Muscle of leg (tissue), 11 donors: ENCODE results near the gene ZFAND3. TPM values are rescaled to one million over a fixed set of nuclear protein-coding genes. Genes with fewer than 3 reads are reported as not detected.

Experiments used
- DNase-seq: peaks from one replicate; pipeline ENCODE4 v3.0.0; 2013
- H3K27ac ChIP-seq: one replicate; pipeline ENCODE4 v1.5.1; 2013; ENCODE audit warnings: mild to moderate bottlenecking, low read length, control low read depth
- H3K27me3 ChIP-seq: one replicate; pipeline ENCODE4 v1.6.1; 2013; ENCODE audit warnings: low read length; ENCODE audit not compliant: control insufficient read depth, insufficient read depth
- H3K36me3 ChIP-seq: one replicate; pipeline ENCODE4 v1.6.1; 2013; ENCODE audit warnings: low read length; ENCODE audit not compliant: control insufficient read depth, insufficient read depth
- H3K4me1 ChIP-seq: one replicate; pipeline ENCODE4 v1.6.1; 2013; ENCODE audit warnings: low read length; ENCODE audit not compliant: control insufficient read depth, insufficient read depth
- H3K4me3 ChIP-seq: one replicate; pipeline ENCODE4 v1.5.1; 2013; ENCODE audit warnings: low read length, control low read depth
- H3K9me3 ChIP-seq: replicated peaks from 2 replicates; pipeline ENCODE4 v1.6.1; 2013; ENCODE audit warnings: low read depth, low read length; ENCODE audit not compliant: control insufficient read depth
- WGBS: methylation state at CpG from one replicate; pipeline ENCODE4 v1.1.5; 2013; ENCODE audit warnings: missing lambda C conversion rate; ENCODE audit not compliant: insufficient coverage; 5-methylcytosine and 5-hydroxymethylcytosine counted together
- polyA plus RNA-seq, 8 donors: library from polyadenylated mRNA; unstranded; fragments of 120-200 nt; gene quantifications; one replicate each; pipeline versions ENCODE4 v1.2.1 to v1.2.3, GENCODE V29; 2013; ENCODE audit warnings: inconsistent platforms in 1 of 8, low replicate concordance in 1 of 8; ENCODE audit not compliant: insufficient read length in 8 of 8, insufficient read depth in 1 of 8
- total RNA-seq: library from RNA; stranded (reverse); fragments of 120-200 nt; gene quantifications from one replicate; pipeline ENCODE4 v1.2.4, GENCODE V29; 2013

The ZFAND3 gene
- total and polyA plus RNA-seq, 9 donors = 13.8 to 92.1 (median 83.8) TPM

DNA sequence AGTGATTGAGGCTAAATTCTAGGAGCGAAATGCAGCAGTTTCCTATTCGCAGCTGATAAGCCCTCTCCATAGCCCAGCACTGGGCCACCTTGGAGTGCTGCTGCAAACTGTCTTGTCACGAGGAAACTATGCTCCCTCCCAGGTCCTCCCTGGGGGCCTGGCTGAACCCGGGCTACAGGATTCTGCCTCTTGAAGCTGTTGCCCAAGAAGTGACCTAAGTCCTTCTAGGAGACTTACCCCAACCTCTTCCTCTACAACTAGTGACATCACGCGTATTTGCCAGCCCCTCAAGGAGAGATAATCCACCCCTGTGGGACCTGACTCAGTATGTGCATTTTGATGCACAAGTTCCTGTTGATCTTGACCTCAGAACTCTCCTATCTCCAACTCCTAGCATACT lies 26.5 kb upstream of the ZFAND3 start:
- Histone ChIP-seq H3K9me3 (no peaks in the 10 kb centered on the region), H3K4me3 (no peak overlapping the region), H3K27ac (no peak overlapping the region), H3K36me3 (no peaks in the 10 kb centered on the region), H3K27me3 (no peaks in the 10 kb centered on the region), H3K4me1 (peaks cover 11% of the 10 kb centered on the region)
- WGBS = 78% methylated on average over 5 of the region's 6 CpGs
- no peak for DNase-seq

DNA sequence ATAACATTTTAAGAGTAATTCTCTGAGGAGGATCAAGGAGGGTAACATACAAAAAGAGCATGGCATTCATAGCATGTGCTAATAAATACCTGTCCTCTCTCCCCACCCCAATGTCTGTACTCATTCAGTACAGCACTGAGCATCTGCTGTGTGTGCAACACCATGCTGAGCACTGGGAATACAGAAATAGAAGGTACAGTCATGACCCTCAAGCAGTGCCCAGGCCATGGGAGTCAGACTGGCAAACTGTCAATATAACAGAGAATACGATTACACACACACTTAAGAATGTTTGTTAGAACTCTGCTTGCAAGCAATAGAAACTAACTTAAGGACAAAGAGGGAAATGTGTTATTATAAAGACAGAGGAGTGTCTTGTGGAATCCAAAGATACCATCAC lies 24.7 kb upstream of the ZFAND3 start:
- H3K4me1 ChIP-seq = peaks cover 11% of the 10 kb centered on the region

DNA sequence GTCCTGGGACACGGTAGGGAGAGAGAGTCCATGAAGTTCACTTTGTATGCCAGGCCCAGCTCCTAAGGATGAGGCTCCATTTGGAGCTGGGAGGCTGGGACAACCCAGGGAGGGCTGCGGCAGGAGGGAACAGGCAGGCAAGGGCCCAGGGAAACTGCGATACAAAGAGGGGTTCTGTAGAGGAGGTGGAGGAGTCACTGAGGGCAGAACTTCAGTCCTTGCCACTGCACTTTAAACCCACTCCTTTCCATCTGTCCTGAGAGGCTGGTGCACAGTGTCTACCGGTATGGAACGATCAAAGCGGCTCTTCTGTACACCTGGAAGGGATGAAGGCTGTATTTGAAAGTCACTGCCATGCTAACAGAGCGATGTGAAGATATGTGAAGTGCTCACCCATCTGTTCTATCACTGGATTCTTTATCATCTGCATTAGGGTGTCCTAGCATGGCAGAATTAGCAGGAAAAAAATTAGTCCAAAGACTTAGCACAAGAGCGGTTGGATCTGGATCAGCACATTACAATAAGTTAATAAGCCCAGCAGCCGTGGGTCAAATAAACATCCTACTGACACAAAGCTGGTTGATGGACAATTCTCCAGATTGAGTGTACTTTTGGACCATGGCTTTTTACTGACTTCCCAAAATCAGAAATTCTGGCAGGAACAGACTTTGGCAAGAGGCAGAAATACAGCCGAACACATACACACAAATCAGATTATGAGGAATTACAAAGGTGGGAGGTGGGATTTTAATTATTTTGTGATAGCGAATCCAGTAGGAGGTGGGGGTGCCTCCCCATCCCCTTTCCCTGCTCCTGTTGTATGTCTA lies 20.9 kb upstream of the ZFAND3 start:
- no peaks in the 10 kb centered on the region for H3K4me1 ChIP-seq
- no peak for DNase-seq
- no peaks in the 10 kb centered on the region for H3K9me3 ChIP-seq
- 76% methylated on average over 3 of the region's 11 CpGs for WGBS
- H3K4me3 ChIP-seq = no peak overlapping the region
- H3K27ac ChIP-seq = no peak overlapping the region
- no peaks in the 10 kb centered on the region for H3K27me3 ChIP-seq
- no peaks in the 10 kb centered on the region for H3K36me3 ChIP-seq

More for the DNA sequence above, 24.7 kb upstream of the ZFAND3 start:
- DNase-seq = no peak
- WGBS = no CpG with 5 or more reads among the region's 1 CpG
- Histone ChIP-seq H3K4me3 (no peak overlapping the region), H3K36me3 (no peaks in the 10 kb centered on the region), H3K27me3 (no peaks in the 10 kb centered on the region), H3K9me3 (no peaks in the 10 kb centered on the region), H3K27ac (no peak overlapping the region)

DNA sequence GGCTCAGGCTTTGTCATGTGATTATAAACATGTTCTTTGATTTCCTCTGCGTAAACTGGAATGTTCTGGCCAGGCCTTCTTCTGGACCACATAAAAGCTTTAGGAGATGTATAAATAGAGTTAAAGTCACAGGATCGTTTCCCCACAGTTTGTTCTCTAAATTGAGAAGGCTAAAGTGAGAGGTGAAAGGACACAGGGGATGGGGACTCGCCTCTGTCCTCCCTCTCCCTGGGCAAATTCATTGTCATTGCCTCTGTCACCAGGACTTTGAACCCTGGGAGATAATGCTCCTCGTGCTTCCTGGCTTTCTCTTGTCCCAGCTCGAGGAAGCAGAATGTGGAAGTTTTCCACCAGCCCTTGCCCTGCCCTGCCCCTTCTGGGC lies 20.3 kb upstream of the ZFAND3 start:
- H3K4me1 ChIP-seq = no peaks in the 10 kb centered on the region
- DNase-seq = no peak
- WGBS = 49% methylated on average over 2 of the region's 5 CpGs
- no peaks in the 10 kb centered on the region for H3K36me3 ChIP-seq
- H3K9me3 ChIP-seq = no peaks in the 10 kb centered on the region
- no peak overlapping the region for H3K27ac ChIP-seq
- H3K27me3 ChIP-seq = no peaks in the 10 kb centered on the region
- no peak overlapping the region for H3K4me3 ChIP-seq

DNA sequence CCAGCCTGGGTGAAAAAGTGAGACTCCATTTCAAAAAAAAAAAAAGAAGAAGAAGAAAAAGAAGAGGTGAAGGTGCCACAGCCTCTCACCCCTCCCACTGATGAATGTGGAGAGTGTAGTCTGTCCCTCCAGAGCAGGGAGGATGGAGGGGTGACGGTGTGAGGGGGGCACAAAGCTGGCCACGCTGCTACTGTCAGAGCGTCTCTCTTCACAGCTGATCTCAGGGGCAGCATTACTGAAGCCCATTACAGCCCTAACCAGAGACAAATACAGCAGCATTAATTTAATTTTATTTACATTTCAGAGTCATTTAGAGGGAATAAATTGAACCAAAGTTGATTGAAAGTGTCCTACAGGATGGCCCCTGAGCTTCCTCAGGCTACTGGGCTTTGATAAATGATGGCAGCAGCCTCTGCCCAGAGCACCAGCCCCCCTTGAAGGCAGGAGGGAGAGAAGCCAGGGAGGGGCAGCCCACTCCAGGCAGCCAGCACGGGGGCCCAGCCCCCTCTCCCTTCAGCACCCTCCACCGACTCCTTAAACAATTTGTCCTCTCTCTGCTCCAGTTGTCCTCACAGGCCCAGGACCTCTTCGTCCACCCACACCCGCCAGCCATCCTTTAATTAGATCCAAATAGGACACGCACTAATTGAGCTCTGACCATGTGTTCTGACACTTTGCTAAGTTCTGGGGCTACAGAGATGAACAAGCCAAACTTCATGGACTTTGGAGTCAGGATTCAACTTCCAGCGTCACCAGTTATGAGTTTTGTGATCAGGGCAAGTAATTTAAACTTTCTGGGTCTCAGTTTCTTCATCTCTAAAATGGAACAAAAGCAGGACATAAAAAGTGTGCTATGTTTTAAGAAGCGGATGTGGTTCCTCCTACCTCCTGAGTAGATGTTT lies 18.6 kb upstream of the ZFAND3 start:
- H3K4me3 ChIP-seq = no peak overlapping the region
- no peak for DNase-seq
- no peaks in the 10 kb centered on the region for H3K36me3 ChIP-seq
- no peaks in the 10 kb centered on the region for H3K9me3 ChIP-seq
- no peaks in the 10 kb centered on the region for H3K27me3 ChIP-seq
- 41% methylated on average over 5 of the region's 10 CpGs for WGBS
- H3K27ac ChIP-seq = no peak overlapping the region
- no peaks in the 10 kb centered on the region for H3K4me1 ChIP-seq

DNA sequence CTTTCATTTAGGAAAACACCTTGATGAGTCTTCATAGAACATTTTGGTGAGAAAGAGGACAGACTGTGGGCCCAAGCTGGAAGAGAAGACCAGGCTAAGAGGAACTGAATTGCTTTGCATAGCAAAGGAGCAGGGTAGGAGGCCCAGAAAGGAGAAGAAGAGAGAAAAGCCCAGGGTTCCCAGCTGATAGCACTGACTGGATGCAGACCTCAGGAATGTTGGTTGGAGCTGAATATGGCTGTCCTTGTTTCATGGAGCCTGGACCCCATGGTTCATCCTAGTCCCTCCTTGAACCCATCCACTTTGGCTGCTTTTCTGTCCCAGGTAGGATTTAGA lies 18.0 kb upstream of the ZFAND3 start:
- Histone ChIP-seq H3K4me1 (no peaks in the 10 kb centered on the region), H3K4me3 (no peak overlapping the region), H3K9me3 (no peaks in the 10 kb centered on the region), H3K27ac (no peak overlapping the region), H3K36me3 (no peaks in the 10 kb centered on the region), H3K27me3 (no peaks in the 10 kb centered on the region)
- no peak for DNase-seq

DNA sequence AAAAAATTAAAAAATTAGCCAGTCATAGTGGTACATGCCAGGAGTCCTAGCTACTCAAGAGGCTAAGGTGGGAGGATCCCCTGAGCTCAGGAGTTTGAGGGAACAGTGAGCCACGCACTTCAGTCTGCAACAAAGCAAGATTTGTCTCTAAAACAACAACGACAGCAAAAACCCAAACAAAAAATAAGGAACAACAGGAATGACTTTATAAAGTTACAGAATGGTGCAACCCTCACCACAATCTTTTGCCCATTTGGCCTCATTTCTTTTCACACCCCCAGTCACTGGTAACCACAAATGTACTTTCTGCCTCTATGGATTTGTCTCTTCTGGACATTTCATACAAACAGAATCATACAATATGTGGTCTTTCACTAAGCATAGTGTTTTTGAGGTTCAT lies 16.7 kb upstream of the ZFAND3 start:
- WGBS = no CpG with 5 or more reads among the region's 2 CpGs
- H3K4me3 ChIP-seq = no peak overlapping the region
- H3K36me3 ChIP-seq = no peaks in the 10 kb centered on the region
- H3K4me1 ChIP-seq = peaks cover 5% of the 10 kb centered on the region
- peaks cover 2% of the 10 kb centered on the region for H3K27me3 ChIP-seq
- DNase-seq = no peak
- H3K27ac ChIP-seq = no peak overlapping the region
- no peaks in the 10 kb centered on the region for H3K9me3 ChIP-seq

DNA sequence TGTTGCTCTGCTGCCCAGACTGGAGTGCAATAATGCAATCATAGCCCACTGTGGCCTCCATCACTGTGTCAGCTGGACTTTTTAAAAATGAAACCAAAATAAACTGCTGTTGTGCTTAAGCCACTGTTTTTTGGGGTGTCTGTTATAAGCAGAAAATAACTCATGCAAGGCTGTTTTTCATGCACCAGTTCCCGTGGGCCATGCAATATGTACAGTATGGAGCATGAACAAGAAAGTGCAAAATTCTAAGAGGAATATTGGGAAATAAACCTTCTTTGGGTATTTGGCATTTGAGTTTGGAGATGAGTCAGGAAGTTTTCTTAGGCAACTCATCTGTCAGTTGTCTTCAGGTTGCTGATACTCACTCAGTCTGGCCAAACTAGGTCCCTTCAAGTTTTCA lies 14.9 kb upstream of the ZFAND3 start:
- Histone ChIP-seq H3K27me3 (peaks cover 2% of the 10 kb centered on the region), H3K4me3 (no peak overlapping the region), H3K27ac (no peak overlapping the region), H3K36me3 (no peaks in the 10 kb centered on the region), H3K4me1 (peaks cover 20% of the 10 kb centered on the region), H3K9me3 (no peaks in the 10 kb centered on the region)
- no peak for DNase-seq
- 71% methylated on average over 1 of the region's 1 CpG for WGBS

DNA sequence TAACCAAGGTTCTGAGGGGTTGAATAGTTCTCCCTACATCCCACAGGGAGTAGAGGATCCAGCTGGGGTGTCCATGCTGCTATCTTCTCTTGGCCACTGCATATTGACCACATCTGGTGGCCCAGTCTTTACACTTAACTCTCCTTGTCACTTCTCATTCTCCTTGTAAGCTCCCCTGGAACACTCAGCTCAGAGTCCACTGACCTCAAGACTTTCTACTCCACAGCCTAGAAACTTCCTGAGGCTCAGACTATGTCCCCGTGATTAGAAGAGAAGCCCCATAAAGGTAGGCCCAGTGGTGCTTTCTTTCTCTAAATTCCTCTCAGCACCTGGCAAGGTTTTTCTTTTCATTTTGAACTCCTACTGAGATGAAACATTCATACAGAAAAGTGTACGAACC lies 13.3 kb upstream of the ZFAND3 start:
- Histone ChIP-seq H3K27ac (no peak overlapping the region), H3K4me3 (no peak overlapping the region), H3K4me1 (peaks cover 20% of the 10 kb centered on the region), H3K9me3 (no peaks in the 10 kb centered on the region), H3K27me3 (peaks cover 2% of the 10 kb centered on the region), H3K36me3 (no peaks in the 10 kb centered on the region)
- no peak for DNase-seq
- 85% methylated on average over 2 of the region's 2 CpGs for WGBS

DNA sequence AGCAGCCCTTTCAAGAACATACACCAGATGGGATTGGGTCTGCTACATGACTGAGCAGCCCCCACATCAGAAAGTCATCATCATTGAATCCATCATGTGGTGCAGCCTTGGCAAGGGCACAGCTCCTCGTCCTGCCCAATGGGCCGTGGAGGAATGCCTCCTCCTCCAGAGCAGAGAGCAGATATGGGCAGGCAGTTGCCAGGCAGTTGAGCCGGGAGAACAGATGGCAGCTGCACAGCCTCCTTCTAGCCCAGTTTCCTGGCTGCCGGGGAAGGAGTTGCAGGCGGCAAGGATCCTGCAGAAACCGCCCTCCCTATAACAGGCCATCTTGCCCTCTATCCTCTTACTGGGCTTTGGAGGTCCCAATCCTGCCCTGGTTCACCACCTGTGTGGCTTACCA lies 11.9 kb upstream of the ZFAND3 start:
- peaks cover 2% of the 10 kb centered on the region for H3K27me3 ChIP-seq
- no peaks in the 10 kb centered on the region for H3K9me3 ChIP-seq
- WGBS = 40% methylated on average over 3 of the region's 6 CpGs
- peak; percentile 67 for DNase-seq
- H3K27ac ChIP-seq = peak overlapping the region; percentile 1
- H3K36me3 ChIP-seq = no peaks in the 10 kb centered on the region
- H3K4me1 ChIP-seq = peaks cover 20% of the 10 kb centered on the region
- no peak overlapping the region for H3K4me3 ChIP-seq
